ENCODE measurements around the gene ACOX3.

GRCh38 chr4:8385611-8386010 lies 54.9 kb downstream of the ACOX3 start:
- TF ChIP-seq SREBF2 (IDR thresholded peaks at IDR 0.05) (no peak), FOSL2 (IDR thresholded peaks at IDR 0.05) (no peak), FOSL2 (CRISPR knock-in tag; IDR thresholded peaks at IDR 0.05) (no peak)
